ENCODE data around the gene GGCT.
"Not testable (repeated sequence)": the region's sequence is repeated elsewhere in the genome, so short reads cannot be mapped to it uniquely, and the experiment has no call there.

Gene GGCT

DNA sequence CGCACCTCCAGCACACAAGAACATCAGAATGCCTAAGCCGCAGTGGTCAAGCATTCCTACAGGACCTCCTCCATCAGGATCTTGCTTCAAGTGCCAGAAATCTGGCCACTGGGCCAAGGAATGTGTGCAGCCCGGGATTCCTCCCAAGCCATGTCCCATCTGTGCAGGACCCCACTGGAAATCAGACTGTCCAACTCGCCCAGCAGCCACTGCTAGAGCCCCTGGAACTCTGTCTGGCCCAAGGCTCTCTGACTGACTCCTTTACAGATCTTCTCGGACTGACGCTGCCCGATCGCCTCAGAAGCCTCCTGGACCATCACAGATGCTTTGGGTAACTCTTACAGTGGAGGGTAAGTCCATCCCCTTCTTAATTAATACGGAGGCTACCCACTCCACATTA, 23.2 kb downstream of the GGCT start:
- DNase-seq: not testable (repeated sequence)

DNA sequence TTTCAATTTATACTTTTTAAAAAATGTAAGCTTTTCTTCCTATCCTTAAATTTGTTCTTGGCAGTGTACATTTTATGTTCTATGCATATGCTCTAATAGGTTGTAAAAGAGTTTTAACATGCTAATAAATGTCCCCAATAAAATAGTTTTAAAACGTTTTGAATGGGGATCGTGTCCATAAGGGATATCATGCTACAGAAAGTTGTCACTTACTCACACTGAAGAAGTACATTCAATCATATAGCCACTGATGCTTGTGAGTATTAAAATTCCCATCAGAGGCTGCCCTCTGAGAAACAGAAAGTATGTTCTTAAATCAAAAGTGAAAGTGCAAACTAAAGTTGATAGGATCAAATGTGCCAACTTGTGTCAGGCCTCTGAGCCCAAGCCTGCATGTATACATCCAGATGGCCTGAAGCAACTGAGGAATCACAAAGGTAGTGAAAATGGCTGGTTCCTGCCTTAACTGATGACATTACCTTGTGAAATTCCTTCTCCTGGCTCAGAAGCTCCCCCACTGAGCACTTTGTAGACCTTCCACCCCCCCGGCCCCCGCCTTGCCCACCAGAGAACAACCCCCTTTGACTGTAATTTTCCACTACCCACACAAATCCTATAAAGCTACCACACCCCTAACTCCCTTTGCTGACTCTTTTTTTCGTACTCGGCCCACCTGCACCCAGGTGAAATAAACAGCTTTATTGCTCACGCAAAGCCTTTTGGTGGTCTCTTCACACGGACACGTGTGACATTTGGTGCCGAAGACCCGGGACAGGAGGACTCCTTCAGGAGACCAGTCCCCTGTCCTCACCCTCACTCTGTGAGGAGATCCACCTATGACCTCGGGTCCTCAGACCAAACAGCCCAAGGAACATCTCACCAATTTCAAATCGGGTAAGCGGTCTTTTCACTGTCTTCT, 25.2 kb downstream of the GGCT start:
- DNase-seq: no peak
- intact Hi-C loops (cut with DNase I): no loop called here

More for the DNA sequence above, 23.2 kb downstream of the GGCT start:
- intact Hi-C loops (cut with DNase I): not testable (repeated sequence)

- intact Hi-C loops (cut with DNase I): no loop called here
- peak; percentile 35 to 95 (median 66) for DNase-seq
These were observed 26.1 kb downstream of the GGCT start, which contains the start of gene NOD1 for GRCh38 chr7:30478349-30479201. Gene NOD1, minus strand, starts transcription at chr7:30478784. Its CDS starts 21,863 bp downstream, at chr7:30456921.

DNA sequence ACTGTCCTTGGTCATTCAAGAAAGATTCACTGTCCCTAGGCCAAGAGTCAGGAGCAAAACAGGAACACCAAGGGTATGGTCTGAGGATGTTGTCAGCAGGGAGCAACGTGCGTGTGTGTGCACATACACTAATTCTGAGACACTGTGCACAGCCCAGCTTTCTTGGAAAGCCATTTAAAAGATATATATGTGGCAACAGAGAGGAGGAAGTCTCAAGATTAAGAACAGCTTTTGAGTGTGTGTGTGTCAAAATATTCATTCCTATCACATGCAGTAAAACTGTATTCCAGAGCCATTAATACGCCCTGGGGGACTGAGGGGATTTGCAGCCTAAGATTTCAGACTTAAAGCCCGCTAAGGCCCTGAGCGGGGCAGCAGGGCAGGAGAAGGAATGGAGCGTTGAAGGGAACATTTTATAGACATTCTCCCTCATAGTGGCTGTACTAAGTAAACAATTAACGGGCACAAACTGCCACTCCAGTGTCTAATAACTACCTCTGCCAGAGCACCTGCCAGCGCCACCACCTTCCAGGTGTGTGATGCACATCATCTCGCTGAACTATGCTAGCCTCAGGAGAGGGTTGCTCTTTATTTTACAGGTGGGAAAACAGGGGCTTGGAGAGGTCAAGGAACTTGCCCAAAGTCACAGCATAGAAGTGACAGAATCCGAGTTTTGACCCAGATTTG, 28.0 kb downstream of the GGCT start:
- no peak for DNase-seq
- intact Hi-C loops (cut with DNase I): no loop called here

DNA sequence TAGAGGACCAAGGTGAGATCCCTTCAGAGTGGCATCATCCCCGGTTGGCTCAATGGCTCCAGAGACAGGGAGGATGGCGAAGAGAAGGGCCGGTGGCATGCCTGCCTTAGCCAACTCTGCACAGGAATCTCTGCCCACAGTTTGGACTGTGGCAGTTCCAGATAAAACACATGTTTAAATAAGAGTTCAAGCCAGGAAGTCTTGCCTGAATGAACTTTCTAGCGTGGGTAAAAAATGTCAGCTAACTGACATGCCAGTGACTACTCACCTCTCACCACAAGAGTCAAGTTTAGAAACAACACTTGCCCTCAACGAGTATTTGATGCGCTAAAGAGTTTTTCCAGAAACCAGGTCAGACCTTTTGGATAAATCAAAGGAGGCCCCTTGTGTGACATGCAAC, 29.0 kb downstream of the GGCT start:
- no peak for DNase-seq
- intact Hi-C loops (cut with DNase I): no loop called here

DNA sequence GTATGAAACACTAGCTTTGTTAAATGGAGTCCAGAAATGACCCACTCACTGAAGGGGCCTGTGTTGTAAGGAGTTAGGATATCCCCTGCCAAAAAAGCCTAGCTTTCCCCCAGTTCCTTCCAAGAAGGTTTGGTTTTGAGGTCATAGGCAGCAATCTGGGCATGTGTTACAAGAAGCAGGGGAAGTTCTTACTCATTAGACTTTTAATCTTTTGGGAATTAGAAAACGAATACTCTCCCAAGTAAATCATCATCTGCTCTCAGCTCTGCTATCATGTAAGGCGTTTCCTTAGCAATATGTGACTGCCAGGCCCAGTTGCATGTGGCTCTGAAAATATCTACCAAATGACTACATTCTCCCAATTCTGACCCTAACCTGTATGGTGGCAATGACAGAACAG, 29.7 kb downstream of the GGCT start:
- no peak for DNase-seq
- intact Hi-C loops (cut with DNase I): no loop called here

DNA sequence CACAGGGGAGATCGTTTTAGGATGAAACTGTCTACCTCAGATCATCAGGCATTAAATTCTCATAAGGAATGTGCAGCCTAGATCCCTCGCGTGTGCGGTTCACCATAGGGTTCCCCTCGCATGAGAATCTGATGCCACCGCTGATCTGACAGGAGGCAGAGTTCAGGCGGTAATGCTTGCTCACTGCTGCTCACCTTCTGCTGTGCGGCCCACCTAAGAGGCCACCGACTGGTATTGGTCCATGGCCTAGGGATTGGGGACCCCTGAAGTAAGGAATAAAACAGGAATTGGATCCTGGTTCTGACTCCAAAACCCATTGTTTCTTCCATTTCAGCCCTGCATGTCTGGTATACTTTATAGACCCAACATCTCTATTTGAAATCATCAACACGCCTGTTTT, 30.1 kb downstream of the GGCT start:
- intact Hi-C loops (cut with DNase I): no loop called here

GRCh38 chr7:30473903-30474302, 30.7 kb downstream of the GGCT start:
- DNase-seq: no peak
- intact Hi-C loops (cut with DNase I): no loop called here

More for the DNA sequence above, 30.1 kb downstream of the GGCT start:
- DNase-seq: no peak

GRCh38 chr7:30472784-30473775, 31.5 kb downstream of the GGCT start:
- DNase-seq: no peak
- intact Hi-C loops (cut with DNase I): no loop called here

DNA sequence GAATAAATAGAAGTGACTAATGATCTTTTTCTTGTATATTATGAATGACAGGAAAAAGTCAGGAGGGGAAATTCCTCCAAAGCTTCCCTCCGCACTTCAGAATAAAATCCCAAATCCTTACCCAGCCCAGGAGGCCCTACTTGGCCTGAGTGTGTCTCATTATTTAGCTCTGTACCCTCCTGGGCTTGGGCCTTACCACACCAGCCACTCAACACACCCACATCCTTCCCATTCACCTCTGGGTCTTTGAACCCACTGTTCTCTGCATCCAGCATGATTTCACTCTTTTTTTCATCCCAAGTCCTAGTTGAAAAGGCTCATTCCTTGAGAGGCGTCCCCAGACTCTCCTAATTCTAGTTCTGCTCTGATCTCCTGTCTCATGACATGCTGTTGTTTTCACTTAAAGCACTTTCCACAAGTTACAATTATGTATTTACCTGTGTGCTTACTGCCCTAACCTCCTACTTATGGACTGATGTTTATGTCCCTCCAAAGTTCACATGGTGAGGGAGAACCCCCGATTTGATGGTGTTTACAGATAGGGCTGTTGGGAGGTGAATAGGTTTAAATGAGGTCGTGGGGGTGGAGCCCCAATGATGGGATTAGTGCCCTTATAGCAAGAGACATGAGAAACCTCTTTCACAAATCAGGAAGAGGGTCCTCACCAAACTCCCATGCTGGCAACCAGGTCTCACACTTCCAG, 32.4 kb downstream of the GGCT start:
- intact Hi-C loops (cut with DNase I): no loop called here
- DNase-seq: no peak

DNA sequence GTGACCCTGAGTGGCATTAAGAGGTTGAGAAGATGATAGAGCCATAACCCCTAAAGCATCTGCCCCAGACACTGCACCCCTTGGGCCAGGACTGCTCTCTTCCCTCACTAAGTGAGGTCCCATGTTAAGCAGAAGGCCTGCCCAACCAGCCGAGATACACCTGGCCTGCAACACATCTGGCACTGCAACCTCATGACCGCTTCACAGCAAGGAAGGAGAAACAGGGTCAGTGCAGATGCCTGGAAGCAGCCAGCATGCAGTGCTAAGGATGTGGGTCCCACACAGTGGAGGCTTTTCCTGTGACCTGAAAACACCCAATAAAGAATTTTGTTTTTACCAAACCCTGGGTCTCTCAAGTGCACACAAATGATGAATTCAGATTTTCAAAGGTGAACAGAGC, 33.4 kb downstream of the GGCT start:
- intact Hi-C loops (cut with DNase I): no loop called here
- DNase-seq: no peak

GRCh38 chr7:30470771-30471170, 33.9 kb downstream of the GGCT start:
- DNase-seq: no peak
- intact Hi-C loops (cut with DNase I): no loop called here

DNA sequence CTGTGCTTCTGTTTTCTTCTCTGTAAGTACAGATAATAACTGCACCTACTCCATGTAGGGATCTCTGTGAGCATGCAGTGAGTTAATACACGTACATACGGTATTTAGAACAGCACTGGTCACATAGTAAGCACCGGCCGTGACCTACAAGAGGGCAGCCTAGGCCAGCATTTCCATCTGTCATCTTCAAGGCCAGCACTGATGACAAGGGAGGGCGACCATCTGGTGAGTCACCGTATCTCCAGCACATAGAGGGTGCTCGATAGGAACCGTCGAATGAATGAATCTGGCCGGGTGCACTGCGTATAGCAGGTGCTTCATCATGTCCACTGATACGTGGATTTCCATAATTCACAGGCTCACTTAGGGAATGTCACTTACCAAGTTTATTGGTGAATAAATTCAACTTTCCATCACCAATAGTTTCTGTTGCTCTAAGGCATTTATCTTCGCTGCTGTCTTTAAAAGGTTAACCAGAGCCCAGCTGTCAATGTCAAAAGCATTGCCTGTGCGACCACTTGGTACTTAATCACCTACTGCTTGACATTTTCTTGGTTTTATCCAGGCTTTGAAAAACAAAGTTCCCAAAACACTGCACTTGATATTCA, 34.4 kb downstream of the GGCT start:
- intact Hi-C loops (cut with DNase I): no loop called here
- DNase-seq: no peak

- DNase-seq: peak in 4 of 10 donors; percentile 26 to 88 (median 42)
These were observed 35.3 kb downstream of the GGCT start for GRCh38 chr7:30469303-30469702.

GRCh38 chr7:30468791-30469190, 35.8 kb downstream of the GGCT start:
- intact Hi-C loops (cut with DNase I): no loop called here
- no peak for DNase-seq

More at GRCh38 chr7:30469303-30469702, 35.3 kb downstream of the GGCT start:
- intact Hi-C loops (cut with DNase I): no loop called here

GRCh38 chr7:30468041-30468440, 36.6 kb downstream of the GGCT start:
- intact Hi-C loops (cut with DNase I): no loop called here
- no peak for DNase-seq

- DNase-seq: no peak
- intact Hi-C loops (cut with DNase I): no loop called here
These were observed 37.4 kb downstream of the GGCT start for GRCh38 chr7:30467271-30467670.

- no peak for DNase-seq
- intact Hi-C loops (cut with DNase I): no loop called here
These were observed 38.4 kb downstream of the GGCT start for GRCh38 chr7:30466266-30466665.

DNA sequence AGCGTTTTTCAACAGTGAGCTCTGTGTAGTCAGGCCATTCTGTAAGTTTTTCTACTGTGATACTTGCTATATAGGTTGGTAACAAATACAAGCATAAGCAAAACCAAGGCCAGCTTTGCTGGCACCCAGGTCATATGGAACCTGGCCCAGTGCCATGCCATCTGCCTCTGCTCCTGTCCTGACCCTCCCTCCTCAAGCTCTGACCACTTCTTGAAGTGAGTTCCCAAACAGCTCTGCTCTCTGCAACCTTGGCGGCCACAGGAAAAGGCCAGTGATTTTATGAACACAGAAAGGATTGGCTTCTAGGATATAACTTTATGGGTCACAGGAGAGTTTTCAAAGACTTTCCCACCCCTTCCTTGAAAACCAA, 38.8 kb downstream of the GGCT start:
- intact Hi-C loops (cut with DNase I): no loop called here
- DNase-seq: no peak
